Esophagus squamous epithelium (tissue), 5 donors: Measurements from ENCODE around the gene CYSTM1. TPM values are rescaled to one million over a fixed set of nuclear protein-coding genes. Genes with fewer than 3 reads are reported as not detected.

Experiments
- DNase-seq: peaks from one replicate; lab custom pipeline; 2025; lab: John Stamatoyannopoulos, UW
- H3K27ac ChIP-seq, 4 donors: fragments of 200-600 bp; sonication (generic); one replicate each; pipeline ENCODE4 v1.5.1; 2016 to 2019; ENCODE audit warnings: mild to moderate bottlenecking in 1 of 4
- H3K27me3 ChIP-seq, 4 donors: fragments of 200-600 bp; sonication (generic); 1 replicate in 3 of 4; 2 replicates in 1 of 4; pipeline versions ENCODE4 v1.5.1 to v1.6.0; 2017 to 2021; ENCODE audit warnings: antibody characterized with exemption in 1 of 4
- H3K36me3 ChIP-seq, 3 donors: fragments of 200-600 bp; sonication (generic); one replicate each; pipeline ENCODE4 v1.5.1; 2016 to 2019
- H3K4me1 ChIP-seq, 3 donors: fragments of 200-600 bp; sonication (generic); one replicate each; pipeline ENCODE4 v1.5.1; 2017 to 2019
- H3K4me3 ChIP-seq, 4 donors: fragments of 200-600 bp; sonication (generic); 1 replicate in 3 of 4; 2 replicates in 1 of 4; pipeline ENCODE4 v1.5.1; 2016 to 2019; ENCODE audit warnings: mild to moderate bottlenecking in 2 of 4, moderate library complexity in 1 of 4
- H3K9me3 ChIP-seq, 3 donors: fragments of 200-600 bp; sonication (generic); one replicate each; pipeline ENCODE4 v1.5.1; 2016 to 2019
- POLR2A ChIP-seq, 4 donors: fragments of 450-650 bp; IDR thresholded peaks; one replicate each; pipeline ENCODE4 v1.6.1; 2017; ENCODE audit warnings: antibody characterized with exemption in 4 of 4, mild to moderate bottlenecking in 4 of 4, moderate library complexity in 3 of 4
- WGBS, 2 donors: methylation state at CpG; one replicate each; pipeline ENCODE4 v1.1.5; 2018; 5-methylcytosine and 5-hydroxymethylcytosine counted together
- intact Hi-C: fragments of 100-400 bp; cut with DNase I; formaldehyde crosslinking; loops from one replicate; pipeline ENCODE4 v1.15.0; 2022
- total RNA-seq, 4 donors: library from RNA; depleted of rRNA; stranded (reverse); fragments of >200 nt; gene quantifications; one replicate each; pipeline ENCODE4 v1.1.0, GENCODE V29; 2016
- TF ChIP-seq, protein P1 (sequence below), 6 experiments: fragments of 450-650 bp in 4 of 6; fragments of 200-600 bp in 2 of 6; sonication (generic) in 2 of 6; IDR thresholded peaks; one replicate each; pipeline ENCODE4 v1.5.1; 2016 to 2019; ENCODE audit warnings: antibody characterized with exemption in 6 of 6, mild to moderate bottlenecking in 4 of 6, moderate library complexity in 4 of 6
- donor health status: DM: yes; HTN: yes; CAD: no.

Gene CYSTM1
- total RNA-seq, 4 donors from 2014 or later: 2.6 to 22.5 (median 12.8) TPM

DNA sequence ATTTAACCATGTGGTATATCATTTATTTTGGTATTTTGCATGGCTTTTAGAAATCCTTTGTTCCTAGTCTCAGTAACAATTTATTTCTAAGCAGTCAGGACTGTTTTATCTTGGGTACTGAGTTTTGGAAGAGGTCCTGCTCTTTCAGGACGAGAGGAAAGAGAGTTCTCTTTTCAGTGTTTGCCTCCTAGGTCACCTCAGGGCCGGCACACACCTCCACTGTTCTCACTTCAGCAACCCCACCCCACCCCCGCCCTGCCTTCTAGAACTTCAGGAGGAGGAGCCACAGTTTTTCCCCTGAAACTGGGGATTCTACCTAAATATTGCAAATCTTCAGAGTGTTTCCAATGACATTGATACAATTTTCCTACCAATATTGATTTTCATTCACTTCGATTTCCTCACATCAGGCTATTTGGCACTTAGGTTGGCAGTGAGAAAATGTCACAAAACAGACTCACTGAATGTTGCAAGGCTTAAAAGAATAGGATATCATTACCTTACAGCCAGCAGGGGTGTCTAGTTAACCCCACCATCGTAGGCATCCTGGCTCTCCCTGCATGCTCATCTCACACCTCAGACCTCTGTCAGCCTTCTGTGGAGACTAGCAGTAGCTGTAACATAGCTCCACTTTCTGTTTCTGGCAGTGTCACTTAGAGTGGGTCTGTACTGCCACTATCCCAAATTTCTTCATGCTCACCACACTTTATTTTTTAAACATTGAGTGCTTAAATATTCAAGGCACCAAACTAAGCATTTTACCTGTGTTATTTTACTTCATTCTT is 43.8 kb upstream of the CYSTM1 start:
- intact Hi-C loops: no loop called here
- Histone ChIP-seq H3K4me1 (peaks cover 3 to 17% (median 6%) of the 10 kb centered on the region in 3 donors), H3K4me3 (no peak overlapping the region), H3K27me3 (no peaks in the 10 kb centered on the region), H3K36me3 (no peaks in the 10 kb centered on the region), H3K9me3 (no peaks in the 10 kb centered on the region), H3K27ac (no peak overlapping the region)
- no peak for DNase-seq
- 53 to 71% methylated on average over 4 of the region's 5 CpGs for WGBS, 2 donors
- no peak for TF ChIP-seq POLR2A (IDR thresholded peaks at IDR 0.05)
- TF ChIP-seq, protein P1, sequence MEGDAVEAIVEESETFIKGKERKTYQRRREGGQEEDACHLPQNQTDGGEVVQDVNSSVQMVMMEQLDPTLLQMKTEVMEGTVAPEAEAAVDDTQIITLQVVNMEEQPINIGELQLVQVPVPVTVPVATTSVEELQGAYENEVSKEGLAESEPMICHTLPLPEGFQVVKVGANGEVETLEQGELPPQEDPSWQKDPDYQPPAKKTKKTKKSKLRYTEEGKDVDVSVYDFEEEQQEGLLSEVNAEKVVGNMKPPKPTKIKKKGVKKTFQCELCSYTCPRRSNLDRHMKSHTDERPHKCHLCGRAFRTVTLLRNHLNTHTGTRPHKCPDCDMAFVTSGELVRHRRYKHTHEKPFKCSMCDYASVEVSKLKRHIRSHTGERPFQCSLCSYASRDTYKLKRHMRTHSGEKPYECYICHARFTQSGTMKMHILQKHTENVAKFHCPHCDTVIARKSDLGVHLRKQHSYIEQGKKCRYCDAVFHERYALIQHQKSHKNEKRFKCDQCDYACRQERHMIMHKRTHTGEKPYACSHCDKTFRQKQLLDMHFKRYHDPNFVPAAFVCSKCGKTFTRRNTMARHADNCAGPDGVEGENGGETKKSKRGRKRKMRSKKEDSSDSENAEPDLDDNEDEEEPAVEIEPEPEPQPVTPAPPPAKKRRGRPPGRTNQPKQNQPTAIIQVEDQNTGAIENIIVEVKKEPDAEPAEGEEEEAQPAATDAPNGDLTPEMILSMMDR (IDR thresholded peaks at IDR 0.05): no peak

DNA sequence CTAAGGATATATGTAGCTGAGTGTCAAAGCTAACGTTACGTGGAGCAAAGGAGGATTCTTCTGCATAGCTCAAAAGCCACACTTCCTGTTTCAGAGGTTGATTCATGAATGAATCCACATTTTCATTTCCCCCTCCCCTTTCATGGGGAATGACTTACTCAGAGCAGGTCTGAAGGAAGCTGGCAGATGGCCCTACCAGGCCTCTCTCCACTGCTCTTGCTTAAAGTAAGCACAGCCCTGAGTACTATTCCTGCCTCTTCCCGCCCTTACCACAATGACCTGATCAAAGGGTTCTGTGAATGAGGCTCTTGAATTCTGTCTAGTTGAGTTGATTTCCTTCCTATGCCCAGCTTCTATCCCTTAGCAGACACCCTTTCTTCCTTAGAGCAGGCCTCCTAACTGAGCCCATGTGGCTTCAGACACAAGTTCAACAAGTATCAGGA is 43.0 kb upstream of the CYSTM1 start:
- intact Hi-C loops: no loop called here
- no peak for DNase-seq

DNA sequence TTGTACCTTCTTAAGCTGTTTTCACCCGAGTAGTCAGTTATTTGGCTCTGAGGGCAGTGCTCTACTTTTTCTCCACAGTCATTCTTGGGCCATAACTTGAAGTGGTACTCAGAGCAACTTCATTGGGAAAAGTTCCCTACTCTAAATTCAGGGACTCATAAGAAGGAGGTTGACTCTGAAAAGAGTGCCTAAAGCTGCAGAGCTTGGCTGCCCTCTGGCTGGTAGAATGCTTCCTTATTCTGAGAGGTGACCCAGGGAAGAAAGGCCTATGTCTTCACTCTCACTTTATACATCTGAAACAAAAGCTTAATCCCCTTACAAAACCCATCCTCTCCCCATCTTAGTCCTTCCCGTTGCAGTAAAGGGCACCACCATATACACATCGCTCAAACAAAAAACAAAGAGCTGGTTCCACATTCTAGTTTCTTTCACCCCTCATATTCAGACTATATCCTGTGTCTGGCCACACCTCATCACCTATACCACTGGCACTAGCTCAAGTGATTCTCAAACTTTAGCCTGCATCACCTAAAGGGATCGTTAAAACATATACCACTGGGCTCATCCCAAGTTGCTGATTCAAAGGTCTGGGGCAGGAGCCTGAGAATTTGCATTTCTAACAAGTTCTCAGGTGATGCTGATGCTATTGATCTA is 41.3 kb upstream of the CYSTM1 start:
- Histone ChIP-seq H3K27ac (no peak overlapping the region), H3K9me3 (no peaks in the 10 kb centered on the region), H3K36me3 (no peaks in the 10 kb centered on the region), H3K27me3 (no peaks in the 10 kb centered on the region), H3K4me1 (peaks cover 3 to 17% (median 6%) of the 10 kb centered on the region in 3 donors), H3K4me3 (no peak overlapping the region)
- intact Hi-C loops: no loop called here
- DNase-seq: no peak
- 80 to 94% methylated on average over 4 of the region's 4 CpGs for WGBS, 2 donors
- TF ChIP-seq POLR2A (IDR thresholded peaks at IDR 0.05): no peak
- TF ChIP-seq, protein P1 (IDR thresholded peaks at IDR 0.05): no peak

More for the DNA sequence above, 43.0 kb upstream of the CYSTM1 start:
- Histone ChIP-seq H3K27ac (no peak overlapping the region), H3K9me3 (no peaks in the 10 kb centered on the region), H3K4me1 (peaks cover 3 to 17% (median 6%) of the 10 kb centered on the region in 3 donors), H3K36me3 (no peaks in the 10 kb centered on the region), H3K27me3 (no peaks in the 10 kb centered on the region), H3K4me3 (no peak overlapping the region)
- TF ChIP-seq POLR2A (IDR thresholded peaks at IDR 0.05): no peak
- TF ChIP-seq, protein P1 (IDR thresholded peaks at IDR 0.05): no peak
- WGBS, 2 donors: 19 to 32% methylated on average over 3 of the region's 3 CpGs

DNA sequence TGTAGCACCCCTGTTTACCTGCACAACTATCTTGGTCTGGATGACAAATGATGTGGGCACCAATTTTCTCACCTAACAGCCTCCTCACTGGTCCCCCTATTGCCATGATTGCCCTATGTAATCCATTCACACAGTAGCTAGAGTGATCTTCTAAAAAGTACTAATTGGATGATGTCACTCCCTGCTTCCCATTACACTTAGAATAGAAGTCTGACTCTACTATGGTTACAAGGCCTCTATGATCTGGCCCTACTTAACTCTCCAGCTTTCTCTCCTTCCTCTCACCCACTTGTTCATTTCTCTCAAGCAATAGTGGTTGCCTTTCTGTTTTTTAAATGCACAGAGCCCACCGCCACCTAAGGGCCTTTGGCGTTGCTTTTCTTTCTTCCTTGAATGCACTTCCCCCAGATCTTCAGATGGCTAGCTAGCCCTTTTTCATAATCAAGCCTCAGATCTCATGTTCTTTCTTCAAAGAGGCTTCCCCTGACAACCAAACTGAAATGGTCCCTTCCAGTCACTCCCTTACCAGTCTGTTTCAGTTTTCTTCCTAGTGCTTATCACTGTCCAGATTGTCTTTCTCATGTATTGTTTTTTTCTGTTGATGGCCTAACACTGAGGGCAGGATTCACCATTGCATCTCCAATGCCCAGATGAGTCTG is 40.6 kb upstream of the CYSTM1 start:
- no peak overlapping the region for H3K27ac ChIP-seq
- TF ChIP-seq, protein P1 (IDR thresholded peaks at IDR 0.05): no peak
- no peak for TF ChIP-seq POLR2A (IDR thresholded peaks at IDR 0.05)
- DNase-seq: no peak
- H3K4me3 ChIP-seq: no peak overlapping the region
- 90 to 94% methylated on average over 2 of the region's 2 CpGs for whole genome bisulfite sequencing, 2 donors
- H3K27me3 ChIP-seq: no peaks in the 10 kb centered on the region
- no peaks in the 10 kb centered on the region for H3K9me3 ChIP-seq
- peaks cover 3 to 17% (median 6%) of the 10 kb centered on the region in 3 donors for H3K4me1 ChIP-seq
- intact Hi-C loops: no loop called here
- H3K36me3 ChIP-seq: no peaks in the 10 kb centered on the region
